HG03520 (cell line): ENCODE measurements around the gene DNAH17.

Experiments
- ATAC-seq: cut with Tn5 transposase; IDR thresholded peaks from one replicate; pipeline ENCODE4 v1.9.1; 2021; ENCODE audit warnings: mild to moderate bottlenecking, moderate library complexity; ENCODE audit not compliant: unreplicated experiment

Gene DNAH17, protein sequence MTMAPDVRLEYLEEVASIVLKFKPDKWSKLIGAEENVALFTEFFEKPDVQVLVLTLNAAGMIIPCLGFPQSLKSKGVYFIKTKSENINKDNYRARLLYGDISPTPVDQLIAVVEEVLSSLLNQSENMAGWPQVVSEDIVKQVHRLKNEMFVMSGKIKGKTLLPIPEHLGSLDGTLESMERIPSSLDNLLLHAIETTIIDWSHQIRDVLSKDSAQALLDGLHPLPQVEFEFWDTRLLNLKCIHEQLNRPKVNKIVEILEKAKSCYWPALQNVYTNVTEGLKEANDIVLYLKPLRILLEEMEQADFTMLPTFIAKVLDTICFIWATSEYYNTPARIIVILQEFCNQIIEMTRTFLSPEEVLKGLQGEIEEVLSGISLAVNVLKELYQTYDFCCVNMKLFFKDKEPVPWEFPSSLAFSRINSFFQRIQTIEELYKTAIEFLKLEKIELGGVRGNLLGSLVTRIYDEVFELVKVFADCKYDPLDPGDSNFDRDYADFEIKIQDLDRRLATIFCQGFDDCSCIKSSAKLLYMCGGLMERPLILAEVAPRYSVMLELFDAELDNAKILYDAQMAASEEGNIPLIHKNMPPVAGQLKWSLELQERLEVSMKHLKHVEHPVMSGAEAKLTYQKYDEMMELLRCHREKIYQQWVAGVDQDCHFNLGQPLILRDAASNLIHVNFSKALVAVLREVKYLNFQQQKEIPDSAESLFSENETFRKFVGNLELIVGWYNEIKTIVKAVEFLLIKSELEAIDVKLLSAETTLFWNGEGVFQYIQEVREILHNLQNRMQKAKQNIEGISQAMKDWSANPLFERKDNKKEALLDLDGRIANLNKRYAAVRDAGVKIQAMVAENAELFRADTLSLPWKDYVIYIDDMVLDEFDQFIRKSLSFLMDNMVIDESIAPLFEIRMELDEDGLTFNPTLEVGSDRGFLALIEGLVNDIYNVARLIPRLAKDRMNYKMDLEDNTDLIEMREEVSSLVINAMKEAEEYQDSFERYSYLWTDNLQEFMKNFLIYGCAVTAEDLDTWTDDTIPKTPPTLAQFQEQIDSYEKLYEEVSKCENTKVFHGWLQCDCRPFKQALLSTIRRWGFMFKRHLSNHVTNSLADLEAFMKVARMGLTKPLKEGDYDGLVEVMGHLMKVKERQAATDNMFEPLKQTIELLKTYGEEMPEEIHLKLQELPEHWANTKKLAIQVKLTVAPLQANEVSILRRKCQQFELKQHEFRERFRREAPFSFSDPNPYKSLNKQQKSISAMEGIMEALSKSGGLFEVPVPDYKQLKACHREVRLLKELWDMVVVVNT (N-terminal part only)

GRCh38 chr17:78577296-78577695 is at the start of gene DNAH17:
Gene DNAH17, minus strand, starts transcription at chr17:78577396. Its CDS starts 2,339 bp downstream, at chr17:78575057.
- ATAC-seq, result no peak

GRCh38 chr17:78624324-78625151 is 47.3 kb upstream of the DNAH17 start:
- no peak for ATAC-seq

GRCh38 chr17:78623541-78623940 is 46.3 kb upstream of the DNAH17 start:
- ATAC-seq, result no peak

DNA sequence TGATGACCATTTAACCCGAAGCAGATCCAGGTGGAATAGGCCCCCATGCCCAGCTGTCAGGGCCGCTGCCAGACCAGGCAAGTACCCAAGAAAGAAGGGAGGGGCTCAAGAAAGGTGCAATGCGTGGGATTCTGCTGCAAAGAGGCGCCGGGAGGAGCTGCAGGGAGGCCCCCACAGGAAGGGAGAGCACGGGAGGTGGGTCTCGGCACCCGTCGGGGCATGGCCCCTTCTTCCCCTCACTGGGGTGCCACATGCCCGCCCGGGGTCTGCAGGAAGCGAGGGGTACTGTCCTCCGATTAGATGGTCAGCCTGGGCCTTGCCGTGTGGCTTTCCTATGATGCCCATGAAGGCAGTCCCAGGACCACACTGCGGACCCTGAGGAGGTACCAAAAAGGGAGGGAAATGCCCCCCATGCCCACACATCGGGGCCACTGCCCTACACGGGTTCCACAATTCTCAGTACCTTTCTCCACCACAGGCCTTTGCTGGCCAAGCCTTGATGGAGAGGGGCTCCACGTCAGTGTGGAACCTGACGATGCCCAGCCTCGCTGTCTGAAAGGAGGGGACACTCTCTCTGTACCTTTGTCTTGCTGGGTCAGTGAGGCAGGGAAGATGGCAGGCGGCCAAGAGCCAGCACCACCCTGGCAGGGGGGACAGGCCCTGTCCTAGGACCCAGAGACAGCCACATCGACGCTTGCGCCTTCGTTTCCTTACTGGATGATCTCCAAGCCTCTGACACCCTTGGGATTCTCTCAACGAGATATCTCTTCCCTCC is 45.5 kb upstream of the DNAH17 start:
- no peak for ATAC-seq

DNA sequence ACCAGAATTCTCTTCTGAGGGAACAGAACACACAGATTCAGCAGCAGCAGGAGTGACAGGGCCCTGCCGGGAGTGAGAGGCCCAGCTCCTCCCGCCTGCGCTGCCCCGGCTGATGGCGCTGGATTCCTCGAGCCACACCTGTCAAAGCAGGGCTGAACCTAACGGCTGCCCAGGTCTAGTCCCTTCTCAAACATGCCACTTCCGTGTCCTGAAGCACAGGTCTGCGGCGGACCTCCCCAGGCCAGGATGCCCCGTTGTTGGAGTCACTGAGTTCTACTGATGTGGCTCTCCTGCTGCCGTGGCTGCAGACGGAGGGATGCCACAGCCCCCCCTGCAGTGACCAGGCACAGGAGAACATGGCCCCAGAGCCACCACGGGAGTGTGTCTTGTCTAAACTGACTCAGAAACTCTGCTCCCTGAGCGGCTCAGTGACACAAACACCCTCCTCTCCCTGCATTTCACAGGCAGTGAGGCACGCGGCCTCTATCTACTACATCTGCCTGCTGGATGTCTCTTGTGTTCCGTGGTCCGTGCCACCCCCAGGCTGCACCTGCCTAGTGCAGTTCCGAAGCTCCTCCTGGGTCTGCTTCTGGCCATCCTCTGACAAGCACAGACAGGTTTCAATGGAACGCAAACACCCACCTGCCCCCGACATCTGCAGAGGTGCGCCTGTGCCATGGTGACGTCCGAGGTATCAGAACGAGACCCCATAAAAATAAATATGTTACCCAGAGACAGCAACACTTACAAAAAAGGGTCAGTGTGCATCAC is 44.7 kb upstream of the DNAH17 start:
- no peak for ATAC-seq

DNA sequence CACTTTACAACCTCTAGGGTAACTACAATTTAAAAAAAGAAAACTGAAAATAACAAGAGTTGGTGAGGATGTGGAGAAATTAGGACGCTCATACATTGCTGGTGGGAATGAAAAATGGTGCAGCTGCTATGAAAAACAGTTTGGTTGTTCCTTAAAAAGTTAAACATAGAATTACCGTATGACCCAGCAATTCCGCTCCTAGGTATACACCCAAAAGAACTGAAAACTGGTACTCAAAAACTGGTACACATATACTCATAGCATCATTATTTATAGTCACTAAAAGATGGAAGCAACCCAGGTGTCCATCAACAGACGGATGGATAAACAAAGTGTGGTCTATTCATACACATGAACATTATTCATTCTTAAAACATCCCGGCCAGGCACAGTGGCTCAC is 42.9 kb upstream of the DNAH17 start:
- no peak for ATAC-seq

DNA sequence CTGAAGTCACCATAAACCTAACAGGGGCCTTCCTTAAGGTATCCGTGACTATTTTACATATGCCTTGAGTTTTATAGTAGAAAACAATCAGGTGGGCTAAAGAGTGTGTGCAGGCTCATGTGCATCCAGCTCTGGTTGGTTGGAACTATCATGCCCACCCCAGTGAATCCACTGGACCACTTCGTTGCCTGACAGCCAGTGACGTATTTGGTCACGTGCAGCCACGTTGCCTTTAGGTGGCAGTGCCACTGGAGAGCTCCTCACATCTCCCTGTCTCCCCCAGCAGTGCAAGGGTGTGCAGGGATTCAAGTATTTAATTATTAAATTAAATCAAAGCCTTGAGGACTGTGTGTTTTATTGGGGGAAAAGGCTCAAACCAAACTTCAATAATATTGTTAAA is 42.1 kb upstream of the DNAH17 start:
- ATAC-seq, result no peak

DNA sequence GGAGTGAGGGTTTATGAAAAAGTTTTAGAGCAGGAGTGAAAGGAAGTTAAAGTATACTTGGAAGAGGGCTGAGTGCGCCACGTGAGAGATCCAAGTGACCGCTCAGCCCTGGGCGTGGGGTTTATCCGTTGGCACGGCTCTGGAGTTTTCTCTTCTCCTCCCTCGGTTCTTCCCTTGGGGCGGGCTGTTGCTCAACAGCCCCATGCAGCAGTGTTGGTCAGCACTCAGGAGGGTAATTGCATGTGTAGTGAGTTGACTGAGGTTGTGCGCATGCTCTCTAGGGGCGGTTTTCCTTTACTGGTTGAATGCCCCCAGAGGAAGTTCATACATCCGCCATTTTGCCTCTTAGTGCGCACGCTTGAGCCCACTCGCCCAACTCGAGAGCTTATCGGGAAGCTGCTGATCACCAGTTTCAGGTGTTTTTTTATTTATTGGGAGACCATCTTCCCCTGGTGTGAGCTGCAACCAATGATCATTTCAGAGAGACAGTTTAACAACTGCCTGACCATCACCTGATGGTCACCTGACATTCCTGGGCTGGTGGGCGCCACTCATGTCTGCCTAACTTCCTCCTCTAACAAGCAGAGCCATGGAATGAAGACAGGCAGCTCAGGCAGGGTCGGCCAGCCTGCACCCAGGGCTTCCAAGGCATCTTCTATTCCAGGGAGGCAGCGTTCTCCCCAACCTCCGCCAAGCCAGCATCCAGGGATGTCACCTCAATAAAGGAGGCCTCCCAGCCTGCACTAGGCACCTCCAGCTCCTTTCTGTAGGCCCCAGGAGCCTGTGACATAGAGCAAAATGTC is 41.3 kb upstream of the DNAH17 start:
- no peak for ATAC-seq

DNA sequence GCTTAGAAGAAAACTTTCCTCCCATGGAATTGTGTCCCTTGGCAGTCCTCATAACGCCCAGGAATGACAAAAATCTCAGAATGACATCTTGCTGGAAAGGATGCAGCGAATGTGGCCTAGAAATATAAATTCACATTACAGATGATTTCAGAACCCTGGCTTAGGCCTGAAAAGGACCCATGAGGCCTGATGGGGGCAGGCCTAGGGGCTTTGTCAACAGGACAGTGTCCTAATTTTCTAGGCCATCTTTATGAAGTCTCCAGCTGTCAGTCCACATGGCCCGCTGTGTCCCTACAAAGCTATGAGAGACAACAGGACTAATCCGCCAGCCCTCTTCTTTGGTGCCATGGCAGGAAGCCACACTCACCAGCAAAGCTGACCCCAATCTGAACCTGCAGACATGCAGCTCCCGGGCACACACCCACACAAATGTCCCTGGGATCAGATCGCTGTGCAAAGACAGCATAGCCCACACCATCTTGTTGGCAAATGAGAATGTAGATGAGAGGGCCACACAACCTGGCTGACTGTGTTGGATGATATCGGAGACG is 40.4 kb upstream of the DNAH17 start:
- no peak for ATAC-seq

DNA sequence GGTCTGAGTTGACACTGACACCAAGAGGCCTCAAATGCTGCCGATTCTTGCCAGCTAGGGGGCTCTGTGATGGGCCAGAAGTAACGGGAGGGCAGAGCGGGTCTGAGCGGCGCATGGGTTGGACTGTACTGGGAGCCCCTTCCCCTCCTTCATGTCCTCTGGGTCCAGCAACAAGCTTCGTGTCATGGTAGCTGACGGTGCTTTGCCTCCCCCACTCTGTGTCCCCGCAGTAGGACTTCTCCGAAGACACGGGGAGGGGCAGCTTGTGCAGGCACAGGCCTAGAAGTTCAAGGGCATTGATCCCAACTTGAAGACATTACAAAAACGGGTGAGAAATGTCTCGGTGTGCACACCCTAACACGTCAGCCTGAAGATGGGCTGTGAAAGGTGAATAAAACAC is 39.8 kb upstream of the DNAH17 start:
- ATAC-seq, result no peak

GRCh38 chr17:78615631-78616030 is 38.4 kb upstream of the DNAH17 start:
- ATAC-seq, result no peak

GRCh38 chr17:78613416-78613815 is 36.2 kb upstream of the DNAH17 start:
- ATAC-seq, result no peak

DNA sequence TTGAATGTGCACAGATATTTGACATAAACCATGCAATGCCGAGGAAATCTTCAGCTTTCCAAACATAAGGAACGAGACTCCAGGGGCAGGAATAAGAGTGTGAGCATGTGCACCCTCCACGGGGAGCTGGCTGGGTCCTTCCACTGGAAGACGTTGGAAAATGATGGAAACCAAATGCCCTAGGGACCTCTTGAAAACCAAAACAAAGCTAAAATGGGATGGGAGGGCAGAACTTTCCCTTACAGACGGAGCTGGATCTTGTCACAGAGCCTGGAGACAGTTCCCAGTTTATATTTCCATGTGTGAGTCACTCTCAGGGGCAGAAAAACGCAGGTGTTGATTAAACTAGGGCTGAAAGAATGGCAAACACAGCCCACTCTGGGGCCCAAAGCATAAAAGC is 34.4 kb upstream of the DNAH17 start:
- ATAC-seq, result no peak

GRCh38 chr17:78610951-78611511 is 33.8 kb upstream of the DNAH17 start:
- no peak for ATAC-seq

DNA sequence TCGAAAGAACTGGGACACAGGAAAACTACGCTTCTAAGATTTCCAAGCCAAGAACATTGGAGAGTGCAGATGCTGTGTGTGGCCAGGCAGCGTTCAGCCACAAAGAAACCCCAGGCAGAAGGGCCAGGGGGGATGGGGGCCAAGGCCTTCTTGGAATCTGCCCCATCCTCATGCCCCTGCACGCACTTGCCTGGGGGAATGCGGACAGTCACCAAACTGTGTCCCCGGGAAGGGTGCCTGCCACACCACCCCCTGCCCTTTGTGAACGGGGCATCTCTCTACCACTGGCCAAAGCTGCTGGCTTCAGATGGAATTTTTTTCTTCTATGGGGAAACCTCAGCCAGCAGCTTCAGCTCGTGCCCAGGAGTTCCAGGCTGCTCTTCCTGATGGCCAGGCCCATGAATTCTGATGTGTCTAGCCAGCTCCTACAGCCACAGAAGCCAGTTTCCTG is 32.0 kb upstream of the DNAH17 start:
- ATAC-seq, result no peak

DNA sequence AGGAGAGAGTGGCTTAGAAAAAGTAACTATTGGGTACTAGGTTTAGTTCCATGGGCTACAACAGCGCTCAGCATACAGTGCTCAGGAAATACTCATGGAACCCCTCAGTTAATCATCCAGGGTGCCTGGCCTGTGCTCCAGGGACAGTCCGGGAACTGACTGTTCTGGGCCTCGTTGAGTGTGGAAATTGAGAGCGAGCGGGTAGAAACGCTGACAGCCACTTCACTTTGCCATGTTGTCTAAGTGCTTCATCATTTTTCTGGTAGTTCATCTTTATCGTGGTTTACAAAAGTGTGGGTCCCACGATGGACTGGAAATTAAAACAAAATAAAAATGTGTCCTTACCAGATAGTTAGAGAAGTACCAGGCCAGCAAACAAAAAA is 31.6 kb upstream of the DNAH17 start:
- ATAC-seq, result no peak

DNA sequence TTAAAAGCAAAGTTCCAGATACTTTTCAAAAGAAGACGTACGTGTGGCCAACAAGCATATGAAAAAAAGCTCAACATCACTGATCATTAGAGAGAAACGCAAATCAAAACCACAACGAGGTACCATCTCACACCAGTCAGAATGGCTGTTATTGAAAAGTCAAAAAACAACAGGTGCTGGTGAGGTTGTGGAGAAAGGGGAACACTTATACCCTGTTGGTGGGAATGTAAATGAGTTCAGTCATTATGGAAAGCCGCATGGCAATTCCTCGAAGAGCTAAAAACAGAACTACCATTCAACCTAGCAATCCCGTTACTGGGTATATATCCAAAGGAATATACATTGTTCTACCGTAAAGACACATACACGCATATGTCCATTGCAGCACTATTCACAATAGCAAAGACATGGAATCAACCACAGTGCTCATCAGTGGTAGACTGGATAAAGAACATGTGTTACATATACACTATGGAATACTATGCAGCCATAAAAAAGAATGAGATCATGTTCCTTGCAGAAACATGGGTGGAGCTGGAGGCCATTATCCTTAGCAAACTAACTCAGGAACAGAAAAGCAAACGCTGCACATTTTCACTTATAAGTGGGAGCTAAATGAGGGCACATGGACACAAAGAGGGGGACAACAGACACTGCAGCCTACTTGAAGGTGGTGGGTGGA is 31.1 kb upstream of the DNAH17 start:
- ATAC-seq, result no peak
